HepG2 (cell line): ENCODE data around the gene TUBA4B. TPM values are rescaled to one million over a fixed set of nuclear protein-coding genes. Genes with fewer than 3 reads are reported as not detected.

Experiments
- ELK4 ChIP-seq: sonication (generic); formaldehyde crosslinking; IDR thresholded peaks from 2 replicates; pipeline ENCODE4 v1.9.0; 2021; ENCODE audit warnings: missing genetic modification reagents, borderline replicate concordance
- HDAC2 ChIP-seq: sonication (generic); formaldehyde crosslinking; IDR thresholded peaks from 2 replicates; pipeline ENCODE4 v1.4.0; 2020; ENCODE audit warnings: missing genetic modification reagents
- HIC2 ChIP-seq: sonication (generic); formaldehyde crosslinking; IDR thresholded peaks from 2 replicates; pipeline ENCODE4 v1.9.0; 2022; ENCODE audit warnings: low read depth, missing genetic modification reagents
- HOXA5 ChIP-seq: sonication (generic); formaldehyde crosslinking; IDR thresholded peaks from 2 replicates; pipeline ENCODE4 v1.4.0; 2020; ENCODE audit warnings: missing genetic modification reagents
- JUND ChIP-seq: sonication (generic); formaldehyde crosslinking; IDR thresholded peaks from 2 replicates; pipeline ENCODE4 v1.8.0; 2022; ENCODE audit warnings: mild to moderate bottlenecking, missing genetic modification reagents
- MYC ChIP-seq: sonication (generic); formaldehyde crosslinking; IDR thresholded peaks from 2 replicates; pipeline ENCODE4 v1.9.0; 2021; ENCODE audit warnings: missing genetic modification reagents, borderline replicate concordance
- NR2F1 ChIP-seq, 2 experiments: fragments of 450-650 bp in 1 of 2; formaldehyde crosslinking in 1 of 2; IDR thresholded peaks; 2 replicates each; pipeline versions ENCODE4 v1.5.0 to v1.6.1; 2016 to 2020; ENCODE audit warnings: mild to moderate bottlenecking in 1 of 2, missing compliant biosample characterization in 1 of 2, missing genetic modification reagents in 1 of 2, moderate library complexity in 1 of 2
- RELA ChIP-seq: sonication (generic); formaldehyde crosslinking; IDR thresholded peaks from 2 replicates; pipeline ENCODE4 v1.4.0; 2020; ENCODE audit warnings: missing genetic modification reagents
- THAP11 ChIP-seq: IDR thresholded peaks from 2 replicates; pipeline ENCODE4 v1.6.1; 2016; ENCODE audit warnings: missing biosample characterization, missing genetic modification reagents
- ZMAT5 ChIP-seq: sonication (generic); formaldehyde crosslinking; IDR thresholded peaks from 2 replicates; pipeline ENCODE4 v1.5.0; 2020; ENCODE audit warnings: mild to moderate bottlenecking, low read depth, missing genetic modification reagents, borderline replicate concordance
- ZNF333 ChIP-seq: sonication (generic); formaldehyde crosslinking; IDR thresholded peaks from 2 replicates; pipeline ENCODE4 v1.4.0; 2020; ENCODE audit warnings: mild to moderate bottlenecking, missing genetic modification reagents, borderline replicate concordance
- ZNF687 ChIP-seq: sonication (generic); formaldehyde crosslinking; IDR thresholded peaks from 2 replicates; pipeline ENCODE4 v1.5.1; 2020; ENCODE audit warnings: mild to moderate bottlenecking, missing genetic modification reagents, moderate library complexity
- ZNF691 ChIP-seq: sonication (generic); formaldehyde crosslinking; IDR thresholded peaks from 2 replicates; pipeline ENCODE4 v1.4.0; 2020; ENCODE audit warnings: missing genetic modification reagents, low read depth, mild to moderate bottlenecking, borderline replicate concordance
- polyA plus RNA-seq, 8 experiments: library from polyadenylated mRNA; depleted of rRNA in 3 of 8; stranded (reverse) in 7 of 8; unstranded in 1 of 8; fragments of >200 nt; fragmentation: Illumina TruSeq in 4 of 8; extraction: Trizol in 4 of 8; gene quantifications; 2 replicates each; pipeline versions ENCODE4 v1.2.1 to v1.2.3, GENCODE V29; 2011 to 2016; ENCODE audit warnings: low read depth in 4 of 8, missing spikeins in 1 of 8, mixed read lengths in 1 of 8; ENCODE audit not compliant: insufficient read depth in 1 of 8
- total RNA-seq, 5 experiments: library from RNA; depleted of rRNA; stranded (reverse); fragments of >200 nt; fragmentation: Illumina TruSeq; extraction: Trizol; gene quantifications; 2 replicates each; pipeline ENCODE4 v1.2.3, GENCODE V29; 2016; ENCODE audit warnings: low read depth in 1 of 5
- TF ChIP-seq, protein P1 (sequence below): sonication (generic); formaldehyde crosslinking; IDR thresholded peaks from 2 replicates; pipeline ENCODE4 v1.5.0; 2020; ENCODE audit warnings: missing genetic modification reagents, mild to moderate bottlenecking, borderline replicate concordance
- TF ChIP-seq, protein P2 (sequence below): sonication (generic); formaldehyde crosslinking; IDR thresholded peaks from 2 replicates; pipeline ENCODE4 v1.4.0; 2020; ENCODE audit warnings: missing genetic modification reagents, borderline replicate concordance
- TF ChIP-seq, protein P3 (sequence below): sonication (generic); formaldehyde crosslinking; IDR thresholded peaks from 2 replicates; pipeline ENCODE4 v1.4.0; 2020; ENCODE audit warnings: mild to moderate bottlenecking, missing genetic modification reagents

The TUBA4B gene
- total and polyA plus RNA-seq, 2 of the 13 experiments (the other 11 are each of a cell fraction or from before 2014, with no cell fraction given), result 0.18 to 0.22 TPM

- 0 out of 2 replicates have a peak, but pooled peaks have one; percentile 12 for TF ChIP-seq ZNF333 (CRISPR knock-in tag)
- TF ChIP-seq ZNF687 (CRISPR knock-in tag), result peak; percentile 71
- TF ChIP-seq HOXA5, result peak; percentile 32; the same call in 1 of the 2 replicates
- TF ChIP-seq HIC2, result peak; percentile 91
- TF ChIP-seq ZMAT5 (CRISPR knock-in tag), result no peak
- no peak for TF ChIP-seq RELA (CRISPR knock-in tag)
- no peak for TF ChIP-seq ELK4 (CRISPR knock-in tag)
- TF ChIP-seq, protein P1, sequence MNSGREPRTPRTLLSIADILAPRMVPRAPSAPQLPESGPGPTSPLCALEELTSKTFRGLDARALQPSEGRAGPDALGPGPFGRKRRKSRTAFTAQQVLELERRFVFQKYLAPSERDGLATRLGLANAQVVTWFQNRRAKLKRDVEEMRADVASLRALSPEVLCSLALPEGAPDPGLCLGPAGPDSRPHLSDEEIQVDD, result 0 out of 2 replicates have a peak, but pooled peaks have one; percentile 49
- TF ChIP-seq NR2F1 (CRISPR knock-in tag; IDR thresholded peaks at IDR 0.05), result 0 out of 4 replicates have a peak, but pooled peaks of 1 of the 2 experiments have one; percentile 18
- TF ChIP-seq JUND (CRISPR knock-in tag), result peak; percentile 41; the same call in 1 of the 2 replicates
- peak; percentile 69; the same call in 1 of the 2 replicates for TF ChIP-seq MYC (CRISPR knock-in tag)
- TF ChIP-seq, protein P2, sequence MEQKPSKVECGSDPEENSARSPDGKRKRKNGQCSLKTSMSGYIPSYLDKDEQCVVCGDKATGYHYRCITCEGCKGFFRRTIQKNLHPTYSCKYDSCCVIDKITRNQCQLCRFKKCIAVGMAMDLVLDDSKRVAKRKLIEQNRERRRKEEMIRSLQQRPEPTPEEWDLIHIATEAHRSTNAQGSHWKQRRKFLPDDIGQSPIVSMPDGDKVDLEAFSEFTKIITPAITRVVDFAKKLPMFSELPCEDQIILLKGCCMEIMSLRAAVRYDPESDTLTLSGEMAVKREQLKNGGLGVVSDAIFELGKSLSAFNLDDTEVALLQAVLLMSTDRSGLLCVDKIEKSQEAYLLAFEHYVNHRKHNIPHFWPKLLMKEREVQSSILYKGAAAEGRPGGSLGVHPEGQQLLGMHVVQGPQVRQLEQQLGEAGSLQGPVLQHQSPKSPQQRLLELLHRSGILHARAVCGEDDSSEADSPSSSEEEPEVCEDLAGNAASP (CRISPR knock-in tag), result peak; percentile 85; the same call in 1 of the 2 replicates
- 0 out of 2 replicates have a peak, but pooled peaks have one; percentile 53 for TF ChIP-seq HDAC2 (CRISPR knock-in tag)
- TF ChIP-seq, protein P3, sequence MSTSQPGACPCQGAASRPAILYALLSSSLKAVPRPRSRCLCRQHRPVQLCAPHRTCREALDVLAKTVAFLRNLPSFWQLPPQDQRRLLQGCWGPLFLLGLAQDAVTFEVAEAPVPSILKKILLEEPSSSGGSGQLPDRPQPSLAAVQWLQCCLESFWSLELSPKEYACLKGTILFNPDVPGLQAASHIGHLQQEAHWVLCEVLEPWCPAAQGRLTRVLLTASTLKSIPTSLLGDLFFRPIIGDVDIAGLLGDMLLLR (CRISPR knock-in tag), result 0 out of 2 replicates have a peak, but pooled peaks have one; percentile 23
- TF ChIP-seq THAP11 (CRISPR knock-in tag), result 0 out of 2 replicates have a peak, but pooled peaks have one; percentile 15
- TF ChIP-seq ZNF691 (CRISPR knock-in tag), result peak; percentile 37; the same call in 1 of the 2 replicates
These were observed 16.5 kb downstream of the TUBA4B start (continued) for GRCh38 chr2:219269362-219270054.
